AG09309 (cell line): Measurements from ENCODE around the gene NCOR2.
A peak's percentile ranks its signal among the peaks of the same experiment; 100 is the strongest.

ENCODE experiments used
- DNase-seq: peaks from one replicate; pipeline ENCODE4 v3.0.0-alpha.2; 2010; ENCODE audit warnings: low read depth
- H3K4me3 ChIP-seq: 2 replicates; pipeline ENCODE4 v1.5.1; 2011; ENCODE audit warnings: mild to moderate bottlenecking, low read depth, low read length, moderate library complexity; ENCODE audit not compliant: control insufficient read depth
- CTCF ChIP-seq: IDR thresholded peaks from 2 replicates; pipeline ENCODE4 v1.5.1; 2011; ENCODE audit warnings: mild to moderate bottlenecking, low read depth, low read length, inconsistent platforms; ENCODE audit not compliant: insufficient read depth, control insufficient read depth; ENCODE audit errors: missing control alignments

Gene NCOR2

DNA sequence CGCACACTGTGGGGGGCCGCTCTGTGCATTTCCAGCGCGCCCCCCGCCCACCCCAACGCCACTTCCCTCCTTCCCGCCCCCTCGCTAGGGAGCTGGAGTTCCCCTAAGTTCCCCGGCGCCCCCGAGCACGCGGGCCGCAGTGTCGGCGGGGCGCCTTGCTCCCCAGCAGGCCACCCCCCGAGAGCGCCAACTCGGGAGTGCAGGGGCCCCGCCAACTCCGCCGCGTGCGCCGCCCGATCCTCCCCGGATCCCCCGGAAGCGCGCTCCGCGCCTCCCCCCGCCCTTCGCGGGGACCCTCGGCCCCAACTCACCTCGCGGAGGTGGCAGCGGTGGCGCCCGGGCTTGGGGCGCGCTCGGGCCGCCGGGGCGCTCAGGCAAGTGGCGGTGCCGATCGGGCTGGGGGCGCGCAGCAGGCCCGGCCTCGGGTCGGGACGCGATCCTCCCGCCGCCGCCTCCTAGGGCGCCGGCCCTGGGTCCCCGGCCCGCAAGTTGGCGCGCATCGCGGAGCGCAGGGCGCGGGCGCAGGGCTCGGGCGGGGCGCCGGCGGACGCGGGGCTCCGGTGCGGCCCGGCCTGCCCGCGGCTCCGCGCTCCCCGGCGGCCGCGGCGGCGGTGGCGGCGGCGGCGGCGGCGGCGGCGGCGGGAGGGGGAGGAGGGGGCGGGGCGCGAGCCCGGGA is at the start of gene NCOR2:
TSS of gene NCOR2 (minus strand) at position 616 of the 676 bp plus-strand sequence. CDS start 72,361 bp downstream, outside the sequence.
- peak within 1 kb of the TSS; percentile 52 for H3K4me3 ChIP-seq
- no peak for DNase-seq
- TF ChIP-seq CTCF, result no peak

- TF ChIP-seq CTCF, result no peak
- no peak overlapping the region for H3K4me3 ChIP-seq
- DNase-seq, result no peak
These were observed 49.2 kb upstream of the NCOR2 start for GRCh38 chr12:124616394-124617221.

GRCh38 chr12:124614512-124615292 is 47.3 kb upstream of the NCOR2 start:
- H3K4me3 ChIP-seq, result no peak overlapping the region
- DNase-seq, result no peak
- no peak for TF ChIP-seq CTCF

- no peak for TF ChIP-seq CTCF
- H3K4me3 ChIP-seq, result no peak overlapping the region
- no peak for DNase-seq
These were observed 45.8 kb upstream of the NCOR2 start for GRCh38 chr12:124613151-124613585.

DNA sequence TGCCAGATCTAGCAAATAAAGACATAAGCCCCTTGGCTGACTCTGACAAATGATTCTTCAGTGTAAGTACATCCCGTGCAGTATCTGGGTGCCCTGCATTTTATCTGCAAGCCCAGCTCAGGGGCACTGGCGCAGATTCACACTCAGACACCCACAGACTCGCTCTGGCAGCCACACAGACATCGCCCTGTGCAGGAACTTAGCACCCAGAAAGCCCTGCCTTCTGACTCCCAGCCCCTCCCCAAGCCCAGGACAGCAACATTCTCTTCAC is 44.9 kb upstream of the NCOR2 start:
- TF ChIP-seq CTCF, result no peak
- DNase-seq, result no peak
- no peak overlapping the region for H3K4me3 ChIP-seq

DNA sequence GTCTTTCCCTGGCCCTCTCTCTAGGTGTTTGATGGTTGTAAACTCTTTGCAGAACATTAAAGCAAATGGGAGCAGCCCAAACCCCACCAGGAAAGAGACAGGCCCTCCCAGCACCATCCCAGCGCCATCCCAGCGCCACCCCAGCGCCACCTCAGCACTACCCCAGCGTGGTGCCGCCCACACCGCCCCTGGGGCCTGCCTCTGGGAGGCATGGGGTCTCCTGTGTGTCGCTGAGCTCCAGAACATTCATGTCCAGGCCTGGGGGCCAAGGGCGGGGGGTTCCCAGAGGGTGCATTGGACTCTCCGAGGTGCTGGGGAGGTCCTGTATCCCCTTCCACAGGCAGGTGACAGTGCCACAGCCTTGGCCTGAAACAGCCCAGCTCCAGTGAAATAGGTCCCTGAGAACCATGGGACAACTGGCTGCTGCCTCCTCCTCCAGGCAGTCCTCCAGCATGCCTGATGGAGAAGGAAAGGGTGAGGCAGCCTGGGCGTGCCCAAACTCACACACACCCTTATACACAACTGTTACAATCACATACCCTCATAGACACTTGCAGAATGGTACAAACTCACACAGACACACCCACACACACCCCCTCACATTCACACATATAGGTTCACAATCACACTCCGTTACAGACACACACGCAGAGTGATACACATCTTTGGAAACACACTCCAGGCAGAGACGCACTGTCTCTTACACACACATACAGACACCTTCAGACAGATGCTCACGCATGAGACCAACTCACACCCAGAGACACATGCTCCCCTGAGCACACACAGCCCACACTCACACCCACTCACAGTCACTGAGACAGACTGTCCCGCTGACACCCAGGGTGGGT is 44.4 kb upstream of the NCOR2 start:
- DNase-seq, result no peak
- no peak for TF ChIP-seq CTCF
- no peak overlapping the region for H3K4me3 ChIP-seq
